Omental fat pad (tissue), 4 donors: ENCODE data around the gene FNDC3A. TPM values are rescaled to one million over a fixed set of nuclear protein-coding genes. Genes with fewer than 3 reads are reported as not detected.

Experiments
- ATAC-seq: fragments of 150-250 bp; one replicate; pipeline ENCODE4 v1.9.1; 2016; ENCODE audit warnings: mild to moderate bottlenecking, moderate library complexity; ENCODE audit not compliant: low FRiP score
- DNase-seq: peaks from one replicate; pipeline ENCODE4 v3.0.0-alpha.2; 2019; ENCODE audit warnings: low spot score
- total RNA-seq, 4 donors: library from RNA; depleted of rRNA; stranded (reverse); fragments of >200 nt; gene quantifications; one replicate each; pipeline ENCODE4 v1.1.0, GENCODE V29; 2016
- TF ChIP-seq, protein P1 (sequence below), 3 donors: fragments of 450-650 bp; IDR thresholded peaks; one replicate each; pipeline ENCODE4 v1.5.1; 2016 to 2017; ENCODE audit warnings: antibody characterized with exemption in 3 of 3, mild to moderate bottlenecking in 3 of 3, moderate library complexity in 2 of 3

The FNDC3A gene
- total RNA-seq, 4 donors from 2014 or later: 53.7 to 59.8 (median 56.4) TPM

DNA sequence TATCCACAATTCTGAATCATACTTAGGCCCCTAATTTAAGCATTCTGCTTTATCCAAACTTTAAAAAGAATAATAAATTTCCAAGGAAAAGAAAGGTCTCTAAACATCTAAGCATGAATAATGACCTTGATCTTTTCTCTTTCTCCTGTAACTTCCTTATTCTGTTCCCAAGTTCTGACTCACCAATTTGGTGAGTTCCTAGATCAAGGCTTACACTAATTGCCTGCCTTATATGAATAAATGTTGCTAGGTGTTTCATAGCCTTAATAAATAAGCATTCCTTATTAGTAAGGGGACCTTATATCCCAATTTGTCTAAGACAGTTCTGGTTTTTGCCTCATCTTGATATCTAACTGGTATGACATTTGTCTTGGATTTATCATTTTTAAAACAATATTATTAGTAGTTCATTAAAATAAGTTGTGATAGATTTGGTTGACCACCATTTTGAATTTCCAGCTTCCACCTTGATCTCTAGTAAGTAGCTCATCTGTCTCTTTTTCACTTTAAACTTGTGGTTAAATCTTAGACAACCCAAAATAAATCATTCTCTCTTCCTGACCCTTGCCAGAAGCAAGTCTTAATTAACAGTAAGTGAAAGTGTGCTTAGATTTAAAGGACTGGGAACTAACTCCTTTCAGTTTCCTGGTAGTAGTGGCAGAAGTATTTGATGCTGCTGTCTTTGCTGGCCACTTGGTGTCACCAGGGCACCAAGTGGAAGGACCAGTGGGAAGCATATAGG, 123.2 kb downstream of the FNDC3A start:
- ATAC-seq: peak; percentile 35

DNA sequence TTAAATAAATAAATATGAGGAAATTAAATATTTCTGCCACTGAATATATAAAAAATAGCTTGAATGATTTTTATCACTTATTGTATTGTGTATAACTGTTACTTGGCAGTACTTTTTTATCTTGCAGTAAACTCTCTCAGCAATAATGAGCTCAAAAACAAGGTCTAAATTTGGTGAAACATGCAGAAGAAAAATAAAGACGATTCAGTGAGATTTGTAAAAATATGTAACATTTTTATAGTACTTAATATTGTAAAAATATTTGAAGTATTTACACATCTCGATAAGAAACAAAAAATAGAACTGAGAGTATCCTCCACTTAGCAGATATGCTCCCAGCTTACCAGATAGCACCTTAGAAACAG, 123.8 kb downstream of the FNDC3A start:
- TF ChIP-seq, protein P1, sequence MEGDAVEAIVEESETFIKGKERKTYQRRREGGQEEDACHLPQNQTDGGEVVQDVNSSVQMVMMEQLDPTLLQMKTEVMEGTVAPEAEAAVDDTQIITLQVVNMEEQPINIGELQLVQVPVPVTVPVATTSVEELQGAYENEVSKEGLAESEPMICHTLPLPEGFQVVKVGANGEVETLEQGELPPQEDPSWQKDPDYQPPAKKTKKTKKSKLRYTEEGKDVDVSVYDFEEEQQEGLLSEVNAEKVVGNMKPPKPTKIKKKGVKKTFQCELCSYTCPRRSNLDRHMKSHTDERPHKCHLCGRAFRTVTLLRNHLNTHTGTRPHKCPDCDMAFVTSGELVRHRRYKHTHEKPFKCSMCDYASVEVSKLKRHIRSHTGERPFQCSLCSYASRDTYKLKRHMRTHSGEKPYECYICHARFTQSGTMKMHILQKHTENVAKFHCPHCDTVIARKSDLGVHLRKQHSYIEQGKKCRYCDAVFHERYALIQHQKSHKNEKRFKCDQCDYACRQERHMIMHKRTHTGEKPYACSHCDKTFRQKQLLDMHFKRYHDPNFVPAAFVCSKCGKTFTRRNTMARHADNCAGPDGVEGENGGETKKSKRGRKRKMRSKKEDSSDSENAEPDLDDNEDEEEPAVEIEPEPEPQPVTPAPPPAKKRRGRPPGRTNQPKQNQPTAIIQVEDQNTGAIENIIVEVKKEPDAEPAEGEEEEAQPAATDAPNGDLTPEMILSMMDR (IDR thresholded peaks at IDR 0.05): no peak
- no peak for ATAC-seq

More for the DNA sequence above, 123.2 kb downstream of the FNDC3A start:
- no peak for DNase-seq
- TF ChIP-seq, protein P1 (IDR thresholded peaks at IDR 0.05): no peak

DNA sequence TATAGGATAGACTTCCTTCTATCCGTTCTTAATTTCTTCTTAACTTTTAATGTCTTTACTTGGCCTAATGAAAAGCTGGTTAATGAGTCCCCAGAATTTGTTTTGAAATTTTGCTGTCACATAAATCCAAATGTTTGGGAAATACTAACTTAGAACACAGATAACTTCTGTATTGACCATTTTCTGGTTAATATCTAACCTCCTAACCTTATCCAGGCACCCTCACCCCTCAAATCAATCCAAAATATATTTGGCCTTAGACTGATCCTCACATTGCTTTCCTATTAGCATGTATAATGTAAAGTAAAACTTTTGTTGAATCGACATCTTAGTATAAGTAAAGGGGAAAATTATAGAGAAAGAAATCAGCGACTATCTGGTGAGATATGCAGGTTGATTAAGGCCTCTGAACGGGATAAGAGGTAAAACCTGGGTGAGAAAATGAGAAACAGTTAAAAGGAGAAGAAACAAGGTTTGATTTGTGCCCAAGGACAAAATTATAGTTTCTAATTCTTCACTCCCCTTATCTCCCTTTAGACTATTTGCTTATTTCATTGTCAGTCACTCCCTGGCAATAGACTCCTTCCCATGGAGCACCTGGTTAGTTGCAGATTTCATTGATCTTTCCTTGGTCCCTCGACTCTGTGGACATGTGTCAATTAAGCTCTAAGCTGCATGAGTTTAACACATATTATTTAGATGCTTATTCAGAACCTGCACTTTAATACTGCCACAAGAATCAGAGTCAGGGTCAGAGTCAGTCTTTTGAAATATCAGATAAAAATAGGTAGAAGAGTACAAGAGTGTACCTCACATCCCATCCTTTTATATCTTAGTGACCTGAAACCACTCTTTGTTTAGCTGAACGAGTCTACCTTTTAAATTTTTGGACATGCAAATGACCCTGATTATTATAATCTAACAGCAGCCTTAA, 125.2 kb downstream of the FNDC3A start:
- DNase-seq: no peak
- TF ChIP-seq, protein P1 (IDR thresholded peaks at IDR 0.05): no peak
- no peak for ATAC-seq

More for the DNA sequence above, 123.8 kb downstream of the FNDC3A start:
- no peak for DNase-seq

DNA sequence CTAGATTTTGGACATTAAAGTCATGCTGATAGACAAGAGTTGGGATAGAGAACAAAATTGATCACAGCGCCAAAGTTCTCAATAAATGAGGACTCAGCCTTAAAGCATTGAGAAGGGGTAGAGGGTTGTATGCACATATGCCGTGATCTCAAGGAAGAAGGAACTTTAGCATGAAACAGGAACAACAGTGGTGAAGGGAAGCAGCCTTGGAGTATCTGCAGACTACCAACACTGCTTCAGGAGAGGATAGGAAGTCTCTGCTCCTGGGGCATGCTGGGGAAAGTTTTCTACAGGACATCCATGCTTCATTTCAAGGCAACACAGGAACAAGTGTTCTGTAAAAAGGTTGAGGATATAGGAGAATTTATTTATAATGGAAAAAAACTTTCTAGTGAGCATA, 132.5 kb downstream of the FNDC3A start:
- TF ChIP-seq, protein P1 (IDR thresholded peaks at IDR 0.05): no peak
- DNase-seq: no peak
- ATAC-seq: no peak

DNA sequence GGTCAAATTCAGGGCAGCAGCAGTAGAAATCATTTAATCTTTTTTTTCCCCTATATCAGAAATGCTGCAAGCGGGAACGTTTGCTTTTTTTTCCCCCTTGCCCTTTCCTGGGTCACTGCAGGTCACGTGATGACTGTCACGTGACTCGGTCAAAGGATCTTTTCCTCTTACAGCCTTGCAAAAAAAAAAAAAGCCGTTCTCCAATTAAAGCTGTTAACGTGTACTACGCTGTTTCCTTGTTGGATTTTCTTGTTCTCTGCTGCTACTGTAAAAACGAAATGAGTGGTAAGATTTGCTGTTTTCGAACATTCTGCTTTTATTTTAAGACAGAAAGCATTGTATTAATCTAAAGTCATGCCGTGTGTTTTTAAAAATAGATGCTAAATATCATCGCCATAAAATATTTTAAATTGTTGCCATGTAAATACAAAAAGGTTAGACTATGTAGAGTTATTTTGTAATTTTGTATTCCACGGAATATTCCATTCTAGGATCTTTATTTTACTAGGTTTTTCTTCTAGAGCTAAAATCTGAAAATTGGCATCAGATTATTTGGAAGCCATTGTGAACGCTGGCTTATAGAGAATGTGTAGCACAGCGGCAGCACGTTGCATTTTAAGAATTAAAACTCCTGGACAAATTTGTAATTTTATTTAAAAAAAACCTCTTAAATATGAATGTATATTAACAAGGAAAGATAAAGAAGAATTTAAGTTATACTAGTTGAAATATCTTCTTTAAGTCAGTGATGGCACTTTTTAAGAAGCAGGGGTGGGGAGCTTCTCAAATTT, 134.6 kb downstream of the FNDC3A start:
- TF ChIP-seq, protein P1 (IDR thresholded peaks at IDR 0.05): no peak
- DNase-seq: peak; percentile 79
- ATAC-seq: peak; percentile 62

DNA sequence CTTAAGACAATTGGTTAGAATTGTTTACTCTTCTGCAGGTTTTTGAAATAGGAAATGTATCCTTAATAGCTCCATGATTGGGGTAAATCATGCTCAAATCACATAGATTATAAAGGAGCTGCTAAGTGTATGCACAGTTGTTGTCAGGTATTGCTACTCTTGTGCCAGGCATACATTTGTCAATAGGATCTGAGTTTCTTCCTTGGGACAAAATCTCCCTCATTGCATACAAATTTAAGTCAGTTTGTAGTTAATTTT, 135.1 kb downstream of the FNDC3A start:
- TF ChIP-seq, protein P1 (IDR thresholded peaks at IDR 0.05): no peak
- no peak for DNase-seq

More for the DNA sequence above, 135.1 kb downstream of the FNDC3A start:
- ATAC-seq: no peak
